ENCODE measurements around the gene ADGRL4. TPM values are rescaled to one million over a fixed set of nuclear protein-coding genes. Genes with fewer than 3 reads are reported as not detected.

Gene ADGRL4
- total RNA-seq (10 to 100 TPM in 3 of 5 donors, 1 to 10 TPM in 1, under 1 TPM in 1; 0.87 to 25.9 (median 15.2) TPM), polyA plus RNA-seq (1 to 10 TPM; 1.2 to 9.9 (median 3.3) TPM)
- long read RNA-seq, donor 1, result 0 reads
- long read RNA-seq, donor 2, partial matches to known transcripts, result 0 of 2 reads
- long read RNA-seq, donor 2, other reads (novel, unspliced or antisense), result 0 of 2 reads
- long read RNA-seq, donor 3, result 0 reads
- long read RNA-seq, donor 4, result 0 reads
- long read RNA-seq, donor 5, partial matches to known transcripts, result 0 of 2 reads
- long read RNA-seq, donor 5, other reads (novel, unspliced or antisense), result 0 of 2 reads
- long read RNA-seq, donor 6, result 0 reads
- long read RNA-seq, donor 7, partial matches to known transcripts, result 0 of 3 reads
- long read RNA-seq, donor 7, other reads (novel, unspliced or antisense), result 0 of 3 reads
- long read RNA-seq, donor 8, result 0 reads
- long read RNA-seq, donor 9, partial matches to known transcripts, result 0 of 1 reads
- long read RNA-seq, donor 9, other reads (novel, unspliced or antisense), result 0 of 1 reads
- long read RNA-seq, donor 10, partial matches to known transcripts, result 0 of 1 reads
- long read RNA-seq, donor 10, other reads (novel, unspliced or antisense), result 0 of 1 reads

GRCh38 chr1:79006564-79006963, at the start of gene ADGRL4:
Gene ADGRL4, minus strand, starts transcription at chr1:79006730. Its CDS starts 76 bp downstream, at chr1:79006654.
- peak in 1 of 2 donors; percentile 62 for DNase-seq
- H3K27me3 ChIP-seq, result peaks cover 0 to 12% (median 5%) of the 10 kb centered on the region in 3 donors
- H3K27ac ChIP-seq, result peak within 1 kb of the TSS in 4 of 5 donors; percentile 48 to 74 (median 58)
- H3K9me3 ChIP-seq, result peaks cover 0 to 5% (median 0%) of the 10 kb centered on the region in 4 donors
- 16 to 19% (median 18%) methylated on average over 19 to 35 of the region's 35 CpGs for WGBS, 5 donors
- intact Hi-C loops (cut with DNase I; ENCODE audit: low total_unique reads), result no loop called here
- H3K4me3 ChIP-seq, result peak within 1 kb of the TSS; percentile 3 to 28 (median 20)
- no peaks in the 10 kb centered on the region for H3K36me3 ChIP-seq
- TF ChIP-seq POLR2AphosphoS5 (IDR thresholded peaks at IDR 0.05) (peak in 1 of 3 donors; percentile 61), POLR2A (IDR thresholded peaks at IDR 0.05) (no peak)
- no peaks in the 10 kb centered on the region for H3K4me1 ChIP-seq

- Histone ChIP-seq H3K4me1 (no peaks in the 10 kb centered on the region), H3K9me3 (peaks cover 0 to 12% (median 7%) of the 10 kb centered on the region in 4 donors), H3K27me3 (no peaks in the 10 kb centered on the region), H3K27ac (no peak overlapping the region), H3K36me3 (no peaks in the 10 kb centered on the region), H3K4me3 (no peak overlapping the region)
- DNase-seq, result no peak
- TF ChIP-seq POLR2A (IDR thresholded peaks at IDR 0.05) (no peak), POLR2AphosphoS5 (IDR thresholded peaks at IDR 0.05) (no peak), EP300 (IDR thresholded peaks at IDR 0.05) (no peak), CTCF (IDR thresholded peaks at IDR 0.05) (no peak)
- 92 to 98% (median 96%) methylated on average over 15 of the region's 15 CpGs for WGBS, 5 donors
- intact Hi-C loops (cut with DNase I; ENCODE audit: low total_unique reads), result no loop called here
Measured at GRCh38 chr1:79055856-79056255, 49.3 kb upstream of the ADGRL4 start.

- H3K36me3 ChIP-seq, result no peaks in the 10 kb centered on the region
- TF ChIP-seq CTCF (IDR thresholded peaks at IDR 0.05) (no peak), EP300 (IDR thresholded peaks at IDR 0.05) (no peak), POLR2AphosphoS5 (IDR thresholded peaks at IDR 0.05) (no peak), POLR2A (IDR thresholded peaks at IDR 0.05) (no peak)
- H3K9me3 ChIP-seq, result peaks cover 0 to 8% (median 4%) of the 10 kb centered on the region in 4 donors
- no peaks in the 10 kb centered on the region for H3K27me3 ChIP-seq
- peak overlapping the region in 2 of 4 donors; percentile 4 to 10 for H3K4me3 ChIP-seq
- H3K27ac ChIP-seq, result no peak overlapping the region
- WGBS, 5 donors, result 45 to 54% (median 50%) methylated on average over 4 of the region's 4 CpGs
- no peaks in the 10 kb centered on the region for H3K4me1 ChIP-seq
- intact Hi-C loops (cut with DNase I; ENCODE audit: low total_unique reads), result no loop called here
- DNase-seq, result no peak
Measured at GRCh38 chr1:79052829-79053449, 46.4 kb upstream of the ADGRL4 start.

- Histone ChIP-seq H3K27ac (no peak overlapping the region), H3K27me3 (no peaks in the 10 kb centered on the region), H3K4me1 (no peaks in the 10 kb centered on the region), H3K9me3 (no peaks in the 10 kb centered on the region), H3K4me3 (no peak overlapping the region), H3K36me3 (no peaks in the 10 kb centered on the region)
- no peak for DNase-seq
- no peak for TF ChIP-seq CTCF (IDR thresholded peaks at IDR 0.05)
- no peak for TF ChIP-seq POLR2A (IDR thresholded peaks at IDR 0.05)
- no peak for TF ChIP-seq POLR2AphosphoS5 (IDR thresholded peaks at IDR 0.05)
- no peak for TF ChIP-seq EP300 (IDR thresholded peaks at IDR 0.05)
- WGBS, 5 donors, result 79 to 91% (median 89%) methylated on average over 16 to 18 of the region's 18 CpGs
- intact Hi-C loops (cut with DNase I; ENCODE audit: low total_unique reads), result no loop called here
Measured at GRCh38 chr1:79044974-79045650, 38.6 kb upstream of the ADGRL4 start.
